IMR-90 (cell line): ENCODE results near the gene SAMD1. TPM values are rescaled to one million over a fixed set of nuclear protein-coding genes. Genes with fewer than 3 reads are reported as not detected.

Source experiments
- ATAC-seq: fragments of 200-7000 bp; cut with Tn5 transposase; 2 replicates; pipeline ENCODE4 v1.9.1; 2020; ENCODE audit warnings: low read depth, mild to moderate bottlenecking, moderate library complexity
- BruUV-seq: library from RNA; stranded (reverse); fragments of 400-500 nt; replicated peaks from 2 replicates; lab custom pipeline; 2021; lab: Mats Ljungman, UMichigan
- CTCF ChIA-PET: fragments of 300-600 bp; formaldehyde crosslinking; extraction: SDS; loops from one replicate; lab custom pipeline; 2021; ENCODE audit warnings: antibody characterized with exemption; lab: Yijun Ruan, JAX
- POLR2A ChIA-PET: fragments of 300-600 bp; sonication (Branson Sonifier 250); formaldehyde crosslinking; loops from one replicate; lab custom pipeline; 2022; ENCODE audit warnings: antibody characterized with exemption; ENCODE audit not compliant: unreplicated experiment; lab: Charles Lee
- DNase-seq: peaks from one replicate; pipeline ENCODE4 v3.0.0; 2013
- H2AFZ ChIP-seq: replicated peaks from 2 replicates; pipeline ENCODE3; 2013; ENCODE audit warnings: low read length, mild to moderate bottlenecking; ENCODE audit not compliant: poor library complexity
- H2AK5ac ChIP-seq: 2 replicates; pipeline ENCODE4 v1.6.1; 2013; ENCODE audit warnings: low read depth, low read length, inconsistent platforms
- H2AK9ac ChIP-seq: replicated peaks from 2 replicates; pipeline ENCODE3; 2013; ENCODE audit warnings: mild to moderate bottlenecking, low read depth, low read length, moderate library complexity; ENCODE audit not compliant: poor library complexity
- H2BK120ac ChIP-seq: 2 replicates; pipeline ENCODE4 v1.6.1; 2013; ENCODE audit warnings: low read depth, low read length, inconsistent platforms
- H2BK15ac ChIP-seq: 3 replicates; pipeline ENCODE4 v1.6.1; 2013; ENCODE audit warnings: low read depth, low read length, inconsistent platforms
- H2BK20ac ChIP-seq: 2 replicates; pipeline ENCODE4 v1.6.1; 2013; ENCODE audit warnings: low read depth, mild to moderate bottlenecking, inconsistent platforms, low read length, moderate library complexity
- H2BK5ac ChIP-seq: 2 replicates; pipeline ENCODE4 v1.6.1; 2013; ENCODE audit warnings: mild to moderate bottlenecking, low read depth, low read length, inconsistent platforms; ENCODE audit not compliant: poor library complexity, severe bottlenecking
- H3K14ac ChIP-seq: replicated peaks from 2 replicates; pipeline ENCODE4 v1.6.1; 2013; ENCODE audit warnings: low read depth, low read length, inconsistent platforms
- H3K18ac ChIP-seq: 2 replicates; pipeline ENCODE4 v1.6.1; 2013; ENCODE audit warnings: low read depth, low read length, control low read depth
- H3K23ac ChIP-seq: 2 replicates; pipeline ENCODE4 v1.6.1; 2013; ENCODE audit warnings: low read depth, low read length, inconsistent platforms
- H3K27ac ChIP-seq: 2 replicates; pipeline ENCODE4 v1.5.1; 2013; ENCODE audit warnings: mild to moderate bottlenecking, control low read depth, low read length; ENCODE audit not compliant: insufficient read depth
- H3K27me3 ChIP-seq: 2 replicates; pipeline ENCODE4 v1.6.1; 2013; ENCODE audit warnings: low read length; ENCODE audit not compliant: control insufficient read depth, insufficient read depth
- H3K36me3 ChIP-seq: 2 replicates; pipeline ENCODE4 v1.6.1; 2013; ENCODE audit warnings: low read length, mixed read lengths; ENCODE audit not compliant: control insufficient read depth, insufficient read depth
- H3K4ac ChIP-seq: 2 replicates; pipeline ENCODE4 v1.6.1; 2013; ENCODE audit warnings: low read depth, low read length, inconsistent platforms
- H3K4me1 ChIP-seq: 2 replicates; pipeline ENCODE4 v1.6.1; 2013; ENCODE audit warnings: low read length, mixed read lengths; ENCODE audit not compliant: control insufficient read depth, insufficient read depth
- H3K4me2 ChIP-seq: 2 replicates; pipeline ENCODE4 v1.6.1; 2013; ENCODE audit warnings: low read depth, mild to moderate bottlenecking, control low read depth, low read length, moderate library complexity
- H3K4me3 ChIP-seq: 2 replicates; pipeline ENCODE4 v1.5.1; 2013; ENCODE audit warnings: low read depth, mild to moderate bottlenecking, control low read depth, low read length, moderate library complexity; ENCODE audit not compliant: insufficient read depth
- H3K56ac ChIP-seq: 2 replicates; pipeline ENCODE4 v1.6.1; 2013; ENCODE audit warnings: low read length, inconsistent platforms; ENCODE audit not compliant: insufficient read depth; ENCODE audit errors: extremely low read depth
- H3K79me1 ChIP-seq, 2 experiments: 2 replicates each; pipeline ENCODE4 v1.6.1; 2013; ENCODE audit warnings: low read length in 2 of 2, inconsistent platforms in 1 of 2, low read depth in 1 of 2
- H3K9ac ChIP-seq: 2 replicates; pipeline ENCODE4 v1.6.1; 2013; ENCODE audit warnings: low read depth, low read length, control low read depth
- H3K9me1 ChIP-seq: 2 replicates; pipeline ENCODE4 v1.6.1; 2013; ENCODE audit warnings: low read length, inconsistent platforms; ENCODE audit not compliant: insufficient read depth
- H3K9me3 ChIP-seq: 2 replicates; pipeline ENCODE4 v1.6.1; 2013; ENCODE audit warnings: low read length; ENCODE audit not compliant: control insufficient read depth, insufficient read depth
- H4K20me1 ChIP-seq: 2 replicates; pipeline ENCODE4 v1.6.1; 2013; ENCODE audit warnings: low read length, inconsistent platforms; ENCODE audit not compliant: insufficient read depth
- H4K5ac ChIP-seq: 2 replicates; pipeline ENCODE4 v1.6.1; 2013; ENCODE audit warnings: mild to moderate bottlenecking, low read depth, low read length, control low read depth
- H4K8ac ChIP-seq, 2 experiments: 2 replicates each; pipeline ENCODE4 v1.6.1; 2013; ENCODE audit warnings: low read depth in 2 of 2, low read length in 2 of 2, control low read depth in 1 of 2, inconsistent platforms in 1 of 2
- H4K91ac ChIP-seq: 2 replicates; pipeline ENCODE4 v1.6.1; 2013; ENCODE audit warnings: low read depth, low read length, inconsistent platforms; ENCODE audit not compliant: insufficient read depth
- CEBPB ChIP-seq: IDR thresholded peaks from 2 replicates; pipeline ENCODE4 v1.6.1; 2012; ENCODE audit warnings: low read depth, low read length, improper control_type of control experiment
- MAFK ChIP-seq: IDR thresholded peaks from 2 replicates; pipeline ENCODE4 v1.6.1; 2012; ENCODE audit warnings: low read depth, low read length, improper control_type of control experiment
- POLR2A ChIP-seq: IDR thresholded peaks from 2 replicates; pipeline ENCODE4 v1.6.1; 2012; ENCODE audit warnings: mild to moderate bottlenecking, low read depth, low read length
- WGBS, 2 experiments: methylation state at CpG; one replicate each; pipeline versions ENCODE4 v1.1.5 to v1.1.7; 2013; ENCODE audit warnings: missing lambda C conversion rate in 2 of 2; ENCODE audit not compliant: insufficient read length in 1 of 2; ENCODE audit errors: extremely low coverage in 2 of 2; 5-methylcytosine and 5-hydroxymethylcytosine counted together
- dilution Hi-C: fragments of 300-500 bp; cut with HindIII; formaldehyde crosslinking; loops from one replicate; pipeline ENCODE4 v1.14.3; 2018; ENCODE audit warnings: low sequenced_read_pairs; ENCODE audit not compliant: unreplicated experiment
- in situ Hi-C: fragments of 300-500 bp; cut with MboI; formaldehyde crosslinking; loops from 3 replicates; pipeline ENCODE4 v1.14.3; 2019; ENCODE audit warnings: low sequenced_read_pairs, inconsistent platforms, mixed read lengths
- intact Hi-C: fragments of 100-400 bp; cut with micrococcal nuclease; formaldehyde crosslinking; loops from 2 replicates; pipeline ENCODE4 v1.10.0; 2022
- polyA plus RNA-seq, 3 experiments: library from polyadenylated mRNA; depleted of rRNA; stranded (reverse); fragments of >200 nt; gene quantifications; 2 replicates each; pipeline ENCODE4 v1.2.3, GENCODE V29; 2012; ENCODE audit warnings: low replicate concordance in 1 of 3
- total RNA-seq: library from RNA; depleted of rRNA; stranded (reverse); fragments of >200 nt; gene quantifications from 2 replicates; pipeline ENCODE4 v1.2.3, GENCODE V29; 2012

The SAMD1 gene
- total and polyA plus RNA-seq, 2 of the 4 experiments (the other 2 are of a cell fraction), result 6.5 to 14.1 TPM

DNA sequence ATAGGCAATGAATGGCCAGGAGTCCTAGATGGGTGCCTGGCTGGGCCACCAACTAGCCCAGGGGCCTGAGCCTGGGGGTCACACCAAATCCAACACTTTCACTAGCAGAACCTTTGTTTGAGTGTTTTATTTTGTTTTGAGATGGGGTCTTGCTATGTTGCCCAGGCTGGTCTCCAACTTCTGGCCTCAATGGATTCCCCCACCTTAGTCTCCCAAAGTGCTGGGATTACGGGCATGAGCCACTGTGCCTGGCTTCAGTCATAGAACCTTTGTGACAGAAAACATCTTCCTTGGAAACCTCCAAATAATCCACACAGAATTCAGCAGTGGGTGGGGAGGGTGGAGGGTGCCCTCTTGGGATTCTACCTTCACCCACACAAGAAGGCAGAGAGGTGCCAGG, 20.9 kb upstream of the SAMD1 start:
- ChIA-PET CTCF (no interaction called here), POLR2A (interaction anchor here (0.6 kb wide), 1 partner anchor 236 kb away, joined by 3 read pairs; no protein-coding TSS in a partner anchor)
- no TSS peak for BruUV-seq
- H4K8ac ChIP-seq, result no peak overlapping the region
- no peak overlapping the region for H2AK9ac ChIP-seq
- H3K9ac ChIP-seq, result no peak overlapping the region
- peaks cover 15 to 73% of the 10 kb centered on the region in 2 experiments for H3K79me1 ChIP-seq
- H4K91ac ChIP-seq, result no peak overlapping the region
- TF ChIP-seq POLR2A (no peak), CEBPB (no peak), MAFK (no peak)
- H3K4me3 ChIP-seq, result no peak overlapping the region
- H2BK15ac ChIP-seq, result no peak overlapping the region
- H3K36me3 ChIP-seq, result peaks cover 2% of the 10 kb centered on the region; the same call in 1 of the 2 replicates
- WGBS, 2 experiments, result no CpG with 5 or more reads among the region's 1 CpG
- no peak overlapping the region for H2BK5ac ChIP-seq
- intact Hi-C loops, result no loop called here
- no peak overlapping the region for H2AFZ ChIP-seq
- H3K56ac ChIP-seq, result no peak overlapping the region
- H3K27me3 ChIP-seq, result no peaks in the 10 kb centered on the region
- peaks cover 14% of the 10 kb centered on the region for H3K4me1 ChIP-seq
- H3K4me2 ChIP-seq, result no peak overlapping the region
- H3K4ac ChIP-seq, result no peak overlapping the region
- no peak overlapping the region for H3K14ac ChIP-seq
- H2BK120ac ChIP-seq, result no peak overlapping the region
- H2BK20ac ChIP-seq, result no peak overlapping the region
- no peak overlapping the region for H3K18ac ChIP-seq
- H3K9me3 ChIP-seq, result no peaks in the 10 kb centered on the region
- no peak overlapping the region for H3K27ac ChIP-seq
- H4K5ac ChIP-seq, result no peak overlapping the region
- in situ Hi-C loops, result no loop called here
- no peak for ATAC-seq
- peaks cover 13% of the 10 kb centered on the region; the same call in 1 of the 2 replicates for H3K9me1 ChIP-seq
- H2AK5ac ChIP-seq, result no peak overlapping the region
- H3K23ac ChIP-seq, result no peak overlapping the region
- peaks cover 3% of the 10 kb centered on the region for H4K20me1 ChIP-seq
- dilution Hi-C loops, result no loop called here
- DNase-seq, result no peak
